ENCODE measurements around the gene SNTG2. TPM values are rescaled to one million over a fixed set of nuclear protein-coding genes. Genes with fewer than 3 reads are reported as not detected.

SNTG2 gene
- total RNA-seq, 2 donors from 2014 or later = 2.0 to 5.0 TPM

DNA sequence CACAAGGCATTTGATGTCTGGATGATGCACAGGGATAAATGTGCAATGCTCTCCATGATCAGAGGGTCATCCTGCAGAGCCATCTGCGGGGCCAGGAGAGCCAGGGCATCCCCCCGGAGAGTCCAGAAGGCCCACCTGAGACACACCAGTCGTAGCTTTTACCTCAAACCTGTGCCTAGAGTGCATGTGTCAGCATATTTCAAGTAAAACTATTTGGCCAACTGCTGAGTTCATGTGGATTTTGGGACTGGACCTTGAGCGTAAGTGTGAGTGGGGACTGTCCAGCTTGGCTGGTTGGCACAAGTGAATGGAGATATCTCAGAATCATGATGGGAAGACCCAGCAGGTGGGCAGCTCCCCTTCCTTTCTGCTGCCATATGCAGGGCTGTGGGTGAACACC lies 314.8 kb downstream of the SNTG2 start:
- no peak for DNase-seq (ENCODE audit: low spot score)
- Histone ChIP-seq H3K4me3 (no peak overlapping the region), H3K36me3 (no peaks in the 10 kb centered on the region), H3K9me3 (no peaks in the 10 kb centered on the region), H3K27ac (no peak overlapping the region), H3K4me1 (replicated peaks) (no peaks in the 10 kb centered on the region), H3K27me3 (replicated peaks; ENCODE audit: insufficient read depth) (no peaks in the 10 kb centered on the region)
- no peak for TF ChIP-seq POLR2AphosphoS5 (IDR thresholded peaks at IDR 0.05)
- 94% methylated on average over 4 of the region's 4 CpGs for WGBS
- intact Hi-C loops (cut with DNase I) = no loop called here

GRCh38 chr2:1266351-1266750 lies 315.7 kb downstream of the SNTG2 start:
- TF ChIP-seq POLR2A (IDR thresholded peaks at IDR 0.05) = no peak
- TF ChIP-seq, protein P1, sequence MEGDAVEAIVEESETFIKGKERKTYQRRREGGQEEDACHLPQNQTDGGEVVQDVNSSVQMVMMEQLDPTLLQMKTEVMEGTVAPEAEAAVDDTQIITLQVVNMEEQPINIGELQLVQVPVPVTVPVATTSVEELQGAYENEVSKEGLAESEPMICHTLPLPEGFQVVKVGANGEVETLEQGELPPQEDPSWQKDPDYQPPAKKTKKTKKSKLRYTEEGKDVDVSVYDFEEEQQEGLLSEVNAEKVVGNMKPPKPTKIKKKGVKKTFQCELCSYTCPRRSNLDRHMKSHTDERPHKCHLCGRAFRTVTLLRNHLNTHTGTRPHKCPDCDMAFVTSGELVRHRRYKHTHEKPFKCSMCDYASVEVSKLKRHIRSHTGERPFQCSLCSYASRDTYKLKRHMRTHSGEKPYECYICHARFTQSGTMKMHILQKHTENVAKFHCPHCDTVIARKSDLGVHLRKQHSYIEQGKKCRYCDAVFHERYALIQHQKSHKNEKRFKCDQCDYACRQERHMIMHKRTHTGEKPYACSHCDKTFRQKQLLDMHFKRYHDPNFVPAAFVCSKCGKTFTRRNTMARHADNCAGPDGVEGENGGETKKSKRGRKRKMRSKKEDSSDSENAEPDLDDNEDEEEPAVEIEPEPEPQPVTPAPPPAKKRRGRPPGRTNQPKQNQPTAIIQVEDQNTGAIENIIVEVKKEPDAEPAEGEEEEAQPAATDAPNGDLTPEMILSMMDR (IDR thresholded peaks at IDR 0.05) = no peak
- no peak for TF ChIP-seq POLR2AphosphoS5 (IDR thresholded peaks at IDR 0.05)
- no peaks in the 10 kb centered on the region for H3K27me3 ChIP-seq (replicated peaks; ENCODE audit: insufficient read depth)
- no peaks in the 10 kb centered on the region for H3K9me3 ChIP-seq
- no peaks in the 10 kb centered on the region for H3K36me3 ChIP-seq
- H3K4me1 ChIP-seq (replicated peaks) = no peaks in the 10 kb centered on the region
- H3K27ac ChIP-seq = no peak overlapping the region
- no peak for DNase-seq (ENCODE audit: low spot score)
- H3K4me3 ChIP-seq = no peak overlapping the region
- intact Hi-C loops (cut with DNase I) = no loop called here
- WGBS = 84% methylated on average over 12 of the region's 12 CpGs

DNA sequence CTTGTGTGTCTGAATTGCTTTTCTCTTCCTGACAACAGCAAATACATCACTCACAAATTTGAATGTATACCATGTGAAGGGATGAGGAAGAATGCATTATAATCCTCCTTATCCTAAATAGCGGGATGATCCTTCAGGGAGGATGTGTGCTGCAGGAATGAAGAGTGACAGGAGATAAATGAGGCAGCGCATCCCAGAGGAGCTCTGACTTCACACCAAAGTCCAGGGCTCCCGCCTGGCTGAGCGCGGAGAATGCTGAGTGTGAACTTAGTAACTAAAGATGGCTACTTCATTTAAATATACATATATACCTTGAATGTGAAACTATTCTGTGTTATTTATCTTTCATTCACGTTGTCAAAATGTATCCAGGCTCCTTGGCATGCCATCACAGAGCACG lies 317.4 kb downstream of the SNTG2 start:
- H3K4me1 ChIP-seq (replicated peaks) = no peaks in the 10 kb centered on the region

GRCh38 chr2:1269812-1270211 lies 319.2 kb downstream of the SNTG2 start:
- Histone ChIP-seq H3K4me1 (replicated peaks) (no peaks in the 10 kb centered on the region), H3K9me3 (no peaks in the 10 kb centered on the region), H3K36me3 (no peaks in the 10 kb centered on the region), H3K27ac (no peak overlapping the region), H3K27me3 (replicated peaks; ENCODE audit: insufficient read depth) (no peaks in the 10 kb centered on the region), H3K4me3 (no peak overlapping the region)
- no peak for TF ChIP-seq POLR2AphosphoS5 (IDR thresholded peaks at IDR 0.05)
- TF ChIP-seq, protein P1 (IDR thresholded peaks at IDR 0.05) = no peak
- TF ChIP-seq POLR2A (IDR thresholded peaks at IDR 0.05) = no peak
- no peak for DNase-seq (ENCODE audit: low spot score)
- WGBS = 82% methylated on average over 8 of the region's 8 CpGs
- intact Hi-C loops (cut with DNase I) = no loop called here

More for the DNA sequence above, 317.4 kb downstream of the SNTG2 start:
- no peaks in the 10 kb centered on the region for H3K36me3 ChIP-seq
- 70% methylated on average over 7 of the region's 7 CpGs for WGBS
- no peak overlapping the region for H3K4me3 ChIP-seq
- no peaks in the 10 kb centered on the region for H3K9me3 ChIP-seq
- no peak for DNase-seq (ENCODE audit: low spot score)
- H3K27ac ChIP-seq = no peak overlapping the region
- intact Hi-C loops (cut with DNase I) = no loop called here
- H3K27me3 ChIP-seq (replicated peaks; ENCODE audit: insufficient read depth) = no peaks in the 10 kb centered on the region
- TF ChIP-seq, protein P1 (IDR thresholded peaks at IDR 0.05) = no peak
- TF ChIP-seq POLR2A (IDR thresholded peaks at IDR 0.05) (no peak), POLR2AphosphoS5 (IDR thresholded peaks at IDR 0.05) (no peak)

- no peaks in the 10 kb centered on the region for H3K27me3 ChIP-seq (replicated peaks; ENCODE audit: insufficient read depth)
- no peak overlapping the region for H3K27ac ChIP-seq
- H3K9me3 ChIP-seq = no peaks in the 10 kb centered on the region
- H3K36me3 ChIP-seq = no peaks in the 10 kb centered on the region
- H3K4me3 ChIP-seq = no peak overlapping the region
- H3K4me1 ChIP-seq (replicated peaks) = no peaks in the 10 kb centered on the region
- DNase-seq (ENCODE audit: low spot score) = no peak
- WGBS = 91% methylated on average over 18 of the region's 18 CpGs
- no peak for TF ChIP-seq POLR2AphosphoS5 (IDR thresholded peaks at IDR 0.05)
- TF ChIP-seq, protein P1 (IDR thresholded peaks at IDR 0.05) = no peak
- TF ChIP-seq POLR2A (IDR thresholded peaks at IDR 0.05) = no peak
- intact Hi-C loops (cut with DNase I) = no loop called here
Observed at GRCh38 chr2:1272835-1273234, 322.2 kb downstream of the SNTG2 start.

Data from prostate gland (tissue), 2 donors.